Aorta (tissue), 5 donors: ENCODE measurements around the gene RABGAP1L. TPM values are rescaled to one million over a fixed set of nuclear protein-coding genes. Genes with fewer than 3 reads are reported as not detected.

Experiments
- ATAC-seq: fragments of 200-7000 bp; cut with Tn5 transposase; one replicate; pipeline ENCODE4 v1.9.1; 2022; ENCODE audit warnings: moderate library complexity; ENCODE audit not compliant: low FRiP score
- DNase-seq, 2 donors: peaks; one replicate each; pipeline ENCODE4 v3.0.0-alpha.2; 2020
- H3K27ac ChIP-seq, 2 donors: one replicate each; pipeline ENCODE4 v1.5.1; 2013; ENCODE audit warnings: low read length in 2 of 2, mild to moderate bottlenecking in 2 of 2, moderate library complexity in 2 of 2, control low read depth in 1 of 2, inconsistent platforms in 1 of 2, low read depth in 1 of 2
- H3K27me3 ChIP-seq, 2 donors: one replicate each; pipeline ENCODE4 v1.6.1; 2013; ENCODE audit warnings: control low read depth in 1 of 2, low read length in 1 of 2, mild to moderate bottlenecking in 1 of 2, moderate library complexity in 1 of 2; ENCODE audit not compliant: insufficient read depth in 2 of 2, control insufficient read depth in 1 of 2
- H3K36me3 ChIP-seq, 2 donors: one replicate each; pipeline ENCODE4 v1.6.1; 2013; ENCODE audit warnings: control low read depth in 1 of 2, low read length in 1 of 2, mild to moderate bottlenecking in 1 of 2; ENCODE audit not compliant: insufficient read depth in 2 of 2, control insufficient read depth in 1 of 2
- H3K4me1 ChIP-seq, 2 donors: one replicate each; pipeline ENCODE4 v1.6.1; 2013; ENCODE audit warnings: low read length in 2 of 2, control low read depth in 1 of 2, mild to moderate bottlenecking in 1 of 2, moderate library complexity in 1 of 2; ENCODE audit not compliant: insufficient read depth in 2 of 2, control insufficient read depth in 1 of 2
- H3K4me3 ChIP-seq, 2 donors: one replicate each; pipeline ENCODE4 v1.5.1; 2013; ENCODE audit warnings: low read length in 2 of 2, control low read depth in 1 of 2, mild to moderate bottlenecking in 1 of 2
- H3K9me3 ChIP-seq: one replicate; pipeline ENCODE4 v1.6.1; 2013; ENCODE audit warnings: mild to moderate bottlenecking, low read length; ENCODE audit not compliant: control insufficient read depth
- WGBS, 2 donors: extraction: QIAGEN DNeasy Blood & Tissue Kit; methylation state at CpG; one replicate each; pipeline ENCODE4 v1.1.7; 2013; 5-methylcytosine and 5-hydroxymethylcytosine counted together
- intact Hi-C, 2 donors: fragments of 100-400 bp; cut with DNase I; formaldehyde crosslinking; loops; one replicate each; pipeline versions ENCODE4 v1.14.2 to v1.15.0; 2022
- polyA plus RNA-seq, 2 donors: library from polyadenylated mRNA; stranded (reverse); fragments of 200-250 nt; gene quantifications; one replicate each; pipeline ENCODE4 v1.2.3, GENCODE V29; 2013
- total RNA-seq, 2 donors: library from RNA; stranded (reverse); fragmentation: NEBNext Ultra II Directional; extraction: Animal tissue kit (Norgen Biotek cat#: 25700); gene quantifications; one replicate each; pipeline ENCODE4 v1.2.1, GENCODE V29; 2021
- donor health status: healthy with polysubstance abuse.
- donor health status: Bipolar disorder and iron deficiency.
- donor health status: DM: no; HTN: no; CAD: no.
- donor health status: DM: no; HTN: no; CAD: no.
- donor health status: DM: yes; HTN: yes; CAD: no.

The RABGAP1L gene
- total and polyA plus RNA-seq, 4 donors: 14.8 to 56.4 (median 38.4) TPM

- intact Hi-C loops: no loop called here
- Histone ChIP-seq H3K36me3 (peaks cover 0 to 2% of the 10 kb centered on the region in 2 donors), H3K27me3 (no peaks in the 10 kb centered on the region), H3K4me3 (no peak overlapping the region), H3K9me3 (no peaks in the 10 kb centered on the region), H3K4me1 (no peaks in the 10 kb centered on the region), H3K27ac (no peak overlapping the region)
- DNase-seq: no peak
- WGBS, 2 donors: 57 to 58% methylated on average over 5 of the region's 5 CpGs
- ATAC-seq: no peak
Measured at GRCh38 chr1:174160603-174161002, 1.3 kb downstream of the RABGAP1L start.

- no peak for DNase-seq
- Histone ChIP-seq H3K36me3 (peaks cover 0 to 2% of the 10 kb centered on the region in 2 donors), H3K27ac (no peak overlapping the region), H3K9me3 (no peaks in the 10 kb centered on the region), H3K4me1 (no peaks in the 10 kb centered on the region), H3K4me3 (no peak overlapping the region), H3K27me3 (no peaks in the 10 kb centered on the region)
- intact Hi-C loops: no loop called here
- 93 to 96% methylated on average over 6 of the region's 6 CpGs for WGBS, 2 donors
- ATAC-seq: no peak
Measured at GRCh38 chr1:174161813-174162212, 2.5 kb downstream of the RABGAP1L start.

GRCh38 chr1:174164826-174165225 lies 5.5 kb downstream of the RABGAP1L start:
- H3K4me3 ChIP-seq: no peak overlapping the region
- no peaks in the 10 kb centered on the region for H3K9me3 ChIP-seq
- peaks cover 0 to 2% of the 10 kb centered on the region in 2 donors for H3K36me3 ChIP-seq
- H3K27me3 ChIP-seq: no peaks in the 10 kb centered on the region
- DNase-seq (no peak), ATAC-seq (no peak)
- intact Hi-C loops: no loop called here
- no peak overlapping the region for H3K27ac ChIP-seq
- WGBS, 2 donors: 95 to 98% methylated on average over 2 of the region's 2 CpGs
- H3K4me1 ChIP-seq: no peaks in the 10 kb centered on the region

GRCh38 chr1:174165471-174166137 lies 6.3 kb downstream of the RABGAP1L start:
- intact Hi-C loops: no loop called here
- DNase-seq (no peak), ATAC-seq (no peak)
- no peaks in the 10 kb centered on the region for H3K4me1 ChIP-seq
- peaks cover 0 to 2% of the 10 kb centered on the region in 2 donors for H3K36me3 ChIP-seq
- no peak overlapping the region for H3K27ac ChIP-seq
- H3K4me3 ChIP-seq: no peak overlapping the region
- H3K27me3 ChIP-seq: no peaks in the 10 kb centered on the region
- no peaks in the 10 kb centered on the region for H3K9me3 ChIP-seq
- WGBS, 2 donors: 89 to 90% methylated on average over 6 of the region's 6 CpGs

GRCh38 chr1:174166530-174167264 lies 7.4 kb downstream of the RABGAP1L start:
- H3K27ac ChIP-seq: no peak overlapping the region
- intact Hi-C loops: no loop called here

GRCh38 chr1:174167265-174167803 lies 8.0 kb downstream of the RABGAP1L start:
- Histone ChIP-seq H3K4me3 (no peak overlapping the region), H3K4me1 (no peaks in the 10 kb centered on the region), H3K36me3 (peaks cover 0 to 2% of the 10 kb centered on the region in 2 donors), H3K27me3 (no peaks in the 10 kb centered on the region), H3K27ac (no peak overlapping the region), H3K9me3 (no peaks in the 10 kb centered on the region)
- ATAC-seq: no peak
- DNase-seq: no peak
- 90 to 96% methylated on average over 2 of the region's 2 CpGs for WGBS, 2 donors
- intact Hi-C loops: no loop called here

More at GRCh38 chr1:174166530-174167264, 7.4 kb downstream of the RABGAP1L start:
- no peak for ATAC-seq
- H3K9me3 ChIP-seq: no peaks in the 10 kb centered on the region
- peaks cover 0 to 2% of the 10 kb centered on the region in 2 donors for H3K36me3 ChIP-seq
- H3K4me3 ChIP-seq: no peak overlapping the region
- no peaks in the 10 kb centered on the region for H3K4me1 ChIP-seq
- 81 to 86% methylated on average over 5 of the region's 5 CpGs for WGBS, 2 donors
- H3K27me3 ChIP-seq: no peaks in the 10 kb centered on the region
- no peak for DNase-seq

GRCh38 chr1:174169342-174169741 lies 10.0 kb downstream of the RABGAP1L start:
- intact Hi-C loops: no loop called here
- 50 to 69% methylated on average over 3 of the region's 3 CpGs for WGBS, 2 donors
- H3K27me3 ChIP-seq: no peaks in the 10 kb centered on the region
- no peak for ATAC-seq
- H3K9me3 ChIP-seq: no peaks in the 10 kb centered on the region
- H3K4me3 ChIP-seq: no peak overlapping the region
- H3K36me3 ChIP-seq: peaks cover 0 to 2% of the 10 kb centered on the region in 2 donors
- no peak for DNase-seq
- H3K4me1 ChIP-seq: no peaks in the 10 kb centered on the region
- H3K27ac ChIP-seq: no peak overlapping the region

- Histone ChIP-seq H3K36me3 (no peaks in the 10 kb centered on the region), H3K27ac (no peak overlapping the region), H3K4me1 (no peaks in the 10 kb centered on the region), H3K9me3 (no peaks in the 10 kb centered on the region), H3K27me3 (no peaks in the 10 kb centered on the region), H3K4me3 (no peak overlapping the region)
- intact Hi-C loops: no loop called here
- DNase-seq (no peak), ATAC-seq (no peak)
- 99 to 100% methylated on average over 1 of the region's 1 CpG for WGBS, 2 donors
Measured at GRCh38 chr1:174171073-174171472, 11.8 kb downstream of the RABGAP1L start.
